Thoracic aorta (tissue), 2 donors: Measurements from ENCODE around the gene SMIM23. TPM values are rescaled to one million over a fixed set of nuclear protein-coding genes. Genes with fewer than 3 reads are reported as not detected.

Source experiments
- ATAC-seq: fragments of 150-250 bp; one replicate; pipeline ENCODE4 v1.8.0; 2017; ENCODE audit warnings: low read depth; ENCODE audit not compliant: insufficient number of reproducible peaks, low FRiP score
- DNase-seq: peaks from one replicate; pipeline ENCODE4 v3.0.0-alpha.2; 2020; ENCODE audit warnings: low spot score
- H3K27ac ChIP-seq, 2 donors: fragments of 200-600 bp; sonication (generic); 1 replicate in 1 of 2; 2 replicates in 1 of 2; pipeline ENCODE4 v1.5.1; 2016; ENCODE audit warnings: mild to moderate bottlenecking in 2 of 2, moderate library complexity in 2 of 2
- H3K27me3 ChIP-seq: fragments of 200-600 bp; sonication (generic); replicated peaks from 2 replicates; pipeline ENCODE4 v1.6.0; 2016; ENCODE audit warnings: mild to moderate bottlenecking; ENCODE audit not compliant: insufficient read depth
- H3K36me3 ChIP-seq: fragments of 200-600 bp; sonication (generic); one replicate; pipeline ENCODE4 v1.5.1; 2016
- H3K4me1 ChIP-seq, 2 donors: fragments of 200-600 bp; sonication (generic); 1 replicate in 1 of 2; 2 replicates in 1 of 2; pipeline versions ENCODE4 v1.5.1 to v1.6.0; 2016; ENCODE audit warnings: low read depth in 2 of 2, mild to moderate bottlenecking in 1 of 2; ENCODE audit not compliant: control insufficient read depth in 1 of 2
- H3K4me3 ChIP-seq: fragments of 200-600 bp; sonication (generic); 2 replicates; pipeline ENCODE4 v1.5.1; 2016; ENCODE audit warnings: mild to moderate bottlenecking
- H3K9me3 ChIP-seq: fragments of 200-600 bp; sonication (generic); 2 replicates; pipeline ENCODE4 v1.5.1; 2016
- CTCF ChIP-seq: fragments of 200-600 bp; sonication (generic); IDR thresholded peaks from one replicate; pipeline ENCODE4 v1.5.1; 2019; ENCODE audit warnings: antibody characterized with exemption
- total RNA-seq, 2 donors: library from RNA; depleted of rRNA; stranded (reverse); fragments of >200 nt; gene quantifications; one replicate each; pipeline versions ENCODE4 v1.1.0 to v1.2.3, GENCODE V29; 2016

The SMIM23 gene
- total RNA-seq, 2 donors from 2014 or later: not detected

- H3K27me3 ChIP-seq: no peaks in the 10 kb centered on the region
- no peaks in the 10 kb centered on the region for H3K4me1 ChIP-seq
- TF ChIP-seq CTCF: no peak
- H3K4me3 ChIP-seq: no peak overlapping the region
- ATAC-seq (no peak), DNase-seq (no peak)
- H3K36me3 ChIP-seq: no peaks in the 10 kb centered on the region
- H3K9me3 ChIP-seq: peaks cover 4% of the 10 kb centered on the region
- no peak overlapping the region for H3K27ac ChIP-seq
Observed at GRCh38 chr5:171832775-171833174, 47.2 kb downstream of the SMIM23 start.

DNA sequence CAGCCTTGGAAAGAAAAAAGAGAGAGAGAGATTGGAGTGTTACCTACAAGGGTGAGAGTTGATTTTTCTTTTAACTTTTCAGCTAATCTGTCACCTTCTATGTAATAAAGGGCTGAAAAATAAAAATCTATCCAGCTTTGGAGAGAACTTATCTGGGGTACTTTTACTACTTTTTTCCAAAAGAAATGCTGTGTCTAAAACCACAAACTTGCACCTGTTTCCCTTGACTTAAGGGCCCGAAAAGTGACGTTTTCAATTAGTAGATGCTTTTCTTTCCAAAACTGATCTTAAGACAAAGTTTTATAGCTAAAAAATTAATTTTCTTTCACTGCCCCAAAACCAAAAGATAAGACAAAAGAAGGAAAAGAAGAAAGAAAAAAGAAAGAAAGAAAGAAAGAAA is 48.8 kb downstream of the SMIM23 start:
- no peak for DNase-seq
- no peaks in the 10 kb centered on the region for H3K27me3 ChIP-seq
- no peak overlapping the region for H3K27ac ChIP-seq
- H3K36me3 ChIP-seq: no peaks in the 10 kb centered on the region
- no peak for ATAC-seq
- H3K4me3 ChIP-seq: no peak overlapping the region
- no peaks in the 10 kb centered on the region for H3K4me1 ChIP-seq
- H3K9me3 ChIP-seq: peaks cover 4% of the 10 kb centered on the region
- TF ChIP-seq CTCF: no peak

DNA sequence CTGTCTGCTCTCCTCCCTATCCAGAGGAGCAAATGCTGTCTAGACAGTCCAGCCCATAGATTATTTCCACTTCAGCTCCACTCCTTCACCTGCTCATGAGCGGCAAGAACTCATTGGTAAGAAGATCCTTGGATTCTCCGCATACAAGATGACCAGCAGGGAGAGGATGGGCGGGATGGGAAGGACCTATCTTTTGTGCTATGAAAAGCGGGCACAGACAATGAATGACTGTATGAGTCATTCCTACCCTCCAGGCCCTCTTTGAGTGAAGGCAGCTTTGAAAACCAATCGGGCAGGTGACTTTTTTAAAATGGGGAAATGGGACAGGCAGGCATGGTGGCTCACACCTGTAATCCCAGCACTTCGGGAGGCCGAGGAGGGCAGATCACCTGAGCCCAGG is 49.4 kb downstream of the SMIM23 start:
- H3K27ac ChIP-seq: no peak overlapping the region
- no peaks in the 10 kb centered on the region for H3K27me3 ChIP-seq
- DNase-seq (no peak), ATAC-seq (no peak)
- H3K9me3 ChIP-seq: peaks cover 4% of the 10 kb centered on the region
- no peaks in the 10 kb centered on the region for H3K4me1 ChIP-seq
- H3K36me3 ChIP-seq: no peaks in the 10 kb centered on the region
- no peak for TF ChIP-seq CTCF
- H3K4me3 ChIP-seq: no peak overlapping the region

GRCh38 chr5:171837522-171837921 is 51.9 kb downstream of the SMIM23 start:
- Histone ChIP-seq H3K27ac (no peak overlapping the region), H3K4me1 (peaks cover 0 to 5% of the 10 kb centered on the region in 2 donors), H3K36me3 (no peaks in the 10 kb centered on the region), H3K9me3 (peaks cover 4% of the 10 kb centered on the region), H3K27me3 (no peaks in the 10 kb centered on the region), H3K4me3 (no peak overlapping the region)
- TF ChIP-seq CTCF: no peak
- ATAC-seq (no peak), DNase-seq (no peak)

GRCh38 chr5:171838066-171838465 is 52.4 kb downstream of the SMIM23 start:
- Histone ChIP-seq H3K36me3 (no peaks in the 10 kb centered on the region), H3K4me3 (no peak overlapping the region), H3K27ac (no peak overlapping the region), H3K9me3 (peaks cover 4% of the 10 kb centered on the region), H3K4me1 (peaks cover 0 to 8% of the 10 kb centered on the region in 2 donors), H3K27me3 (no peaks in the 10 kb centered on the region)
- TF ChIP-seq CTCF: no peak
- ATAC-seq (no peak), DNase-seq (no peak)
